H1 (cell line): ENCODE measurements around the gene FMN2. TPM values are rescaled to one million over a fixed set of nuclear protein-coding genes. Genes with fewer than 3 reads are reported as not detected.

Source experiments
- CTCF ChIA-PET: fragments of 300-600 bp; sonication (Branson Sonifier 250); formaldehyde crosslinking; loops from one replicate; lab custom pipeline; 2021; ENCODE audit not compliant: partially characterized antibody; lab: Charles Lee
- POLR2A ChIA-PET: fragments of 300-600 bp; sonication (Branson Sonifier 250); formaldehyde crosslinking; loops from one replicate; lab custom pipeline; 2021; ENCODE audit warnings: inconsistent platforms; ENCODE audit not compliant: partially characterized antibody; lab: Charles Lee
- DNase-seq, 2 experiments: peaks; one replicate each; pipeline versions ENCODE4 v3.0.0 to v3.0.0-alpha.2; 2010 to 2022; ENCODE audit warnings: low spot score in 2 of 2, low read depth in 1 of 2, mixed read lengths in 1 of 2
- FAIRE-seq: peaks from 2 replicates; lab custom pipeline; 2011; peaks lifted over from hg19 to GRCh38; lab: Jason Lieb, UNC
- H2AFZ ChIP-seq: 2 replicates; pipeline ENCODE4 v1.8.1; 2012; ENCODE audit warnings: low read length, inconsistent platforms
- H2AK5ac ChIP-seq: 2 replicates; pipeline ENCODE4 v1.6.1; 2013; ENCODE audit warnings: low read depth, low read length
- H2BK120ac ChIP-seq: replicated peaks from 2 replicates; pipeline ENCODE3; 2013; ENCODE audit warnings: low read depth, low read length, inconsistent platforms
- H2BK12ac ChIP-seq: 2 replicates; pipeline ENCODE4 v1.6.1; 2013; ENCODE audit warnings: low read depth, low read length
- H2BK15ac ChIP-seq: 2 replicates; pipeline ENCODE4 v1.6.1; 2013; ENCODE audit warnings: low read length
- H2BK20ac ChIP-seq: 2 replicates; pipeline ENCODE4 v1.6.1; 2013; ENCODE audit warnings: low read length
- H2BK5ac ChIP-seq: 2 replicates; pipeline ENCODE4 v1.6.1; 2013; ENCODE audit warnings: low read depth, low read length
- H3K14ac ChIP-seq: 2 replicates; pipeline ENCODE4 v1.6.1; 2013; ENCODE audit warnings: inconsistent platforms; ENCODE audit not compliant: insufficient read length
- H3K18ac ChIP-seq: 2 replicates; pipeline ENCODE4 v1.6.1; 2013; ENCODE audit warnings: low read length; ENCODE audit errors: extremely low read depth
- H3K23ac ChIP-seq: 2 replicates; pipeline ENCODE4 v1.6.1; 2013; ENCODE audit warnings: inconsistent platforms; ENCODE audit not compliant: insufficient read length
- H3K23me2 ChIP-seq: 2 replicates; pipeline ENCODE4 v1.6.1; 2013; ENCODE audit warnings: low read depth, low read length
- H3K27ac ChIP-seq: 2 replicates; pipeline ENCODE4 v1.6.1; 2011; ENCODE audit warnings: low read depth, low read length, inconsistent platforms
- H3K27me3 ChIP-seq, 4 experiments: replicated peaks in 1 of 4; 1 replicate in 1 of 4; 2 replicates in 3 of 4; pipeline versions ENCODE4 v1.6.1 to v1.8.1; 2011 to 2013; ENCODE audit warnings: low read length in 3 of 4, mild to moderate bottlenecking in 3 of 4, inconsistent platforms in 2 of 4, mixed read lengths in 2 of 4, moderate library complexity in 1 of 4; ENCODE audit not compliant: control insufficient read depth in 3 of 4, insufficient read depth in 3 of 4; ENCODE audit errors: extremely low read depth in 1 of 4
- H3K36me3 ChIP-seq, 4 experiments: 2 replicates each; pipeline versions ENCODE4 v1.6.1 to v1.8.1; 2011 to 2013; ENCODE audit warnings: mild to moderate bottlenecking in 4 of 4, low read length in 3 of 4, moderate library complexity in 2 of 4, control low read depth in 1 of 4, inconsistent platforms in 1 of 4; ENCODE audit not compliant: insufficient read depth in 4 of 4, control insufficient read depth in 2 of 4
- H3K4ac ChIP-seq: replicated peaks from 2 replicates; pipeline ENCODE3; 2013; ENCODE audit warnings: low read length, low read depth, mixed read lengths, inconsistent platforms; ENCODE audit not compliant: insufficient read length
- H3K4me1 ChIP-seq, 4 experiments: replicated peaks in 1 of 4; 1 replicate in 1 of 4; 2 replicates in 3 of 4; pipeline versions ENCODE4 v1.6.1 to v1.8.1; 2011 to 2013; ENCODE audit warnings: low read length in 3 of 4, inconsistent platforms in 2 of 4, mixed read lengths in 1 of 4; ENCODE audit not compliant: insufficient read depth in 4 of 4, control insufficient read depth in 3 of 4
- H3K4me2 ChIP-seq, 2 experiments: 2 replicates each; pipeline versions ENCODE4 v1.6.1 to v1.8.1; 2011 to 2013; ENCODE audit warnings: low read depth in 2 of 2, low read length in 2 of 2, control low read depth in 1 of 2, inconsistent platforms in 1 of 2, mild to moderate bottlenecking in 1 of 2; ENCODE audit not compliant: insufficient read depth in 1 of 2
- H3K4me3 ChIP-seq, 4 experiments: fragments of 200-600, 300-600 bp in 1 of 4; sonication (generic), shearing (Covaris generic), sonication (Bioruptor Twin) in 1 of 4; 2 replicates each; pipeline versions ENCODE4 v1.5.1 to v1.8.1; 2011 to 2016; ENCODE audit warnings: low read length in 4 of 4, low read depth in 3 of 4, control low read depth in 2 of 4, inconsistent platforms in 2 of 4, mild to moderate bottlenecking in 2 of 4, mixed read lengths in 1 of 4, moderate library complexity in 1 of 4; ENCODE audit not compliant: insufficient read depth in 2 of 4; ENCODE audit errors: extremely low read depth in 1 of 4
- H3K56ac ChIP-seq: replicated peaks from 2 replicates; pipeline ENCODE3; 2013; ENCODE audit warnings: low read depth, mild to moderate bottlenecking, mixed read lengths, low read length, inconsistent platforms; ENCODE audit not compliant: insufficient read length
- H3K79me1 ChIP-seq: 2 replicates; pipeline ENCODE4 v1.6.1; 2013; ENCODE audit warnings: low read depth, low read length, control low read depth
- H3K79me2 ChIP-seq, 2 experiments: 2 replicates each; pipeline versions ENCODE4 v1.6.1 to v1.8.1; 2012 to 2013; ENCODE audit warnings: low read length in 2 of 2, mild to moderate bottlenecking in 2 of 2, inconsistent platforms in 1 of 2; ENCODE audit not compliant: insufficient read depth in 2 of 2, control insufficient read depth in 1 of 2
- H3K9ac ChIP-seq, 4 experiments: replicated peaks in 1 of 4; 1 replicate in 1 of 4; 2 replicates in 3 of 4; pipeline versions ENCODE4 v1.6.1 to v1.8.1; 2011 to 2013; ENCODE audit warnings: low read depth in 3 of 4, low read length in 3 of 4, control low read depth in 2 of 4, mild to moderate bottlenecking in 2 of 4, moderate library complexity in 2 of 4, inconsistent platforms in 1 of 4; ENCODE audit errors: extremely low read depth in 1 of 4
- H3K9me3 ChIP-seq, 2 experiments: 2 replicates each; pipeline versions ENCODE4 v1.6.1 to v1.8.1; 2012 to 2013; ENCODE audit warnings: mild to moderate bottlenecking in 2 of 2, moderate library complexity in 2 of 2, control low read depth in 1 of 2, inconsistent platforms in 1 of 2, low read depth in 1 of 2, low read length in 1 of 2, mixed read lengths in 1 of 2; ENCODE audit not compliant: insufficient read depth in 2 of 2
- H4K20me1 ChIP-seq, 2 experiments: replicated peaks in 1 of 2; 2 replicates each; pipeline versions ENCODE3 to v1.8.1; 2011 to 2013; ENCODE audit warnings: inconsistent platforms in 2 of 2, low read length in 2 of 2, mild to moderate bottlenecking in 1 of 2; ENCODE audit not compliant: insufficient read depth in 2 of 2, control insufficient read depth in 1 of 2
- H4K5ac ChIP-seq: 2 replicates; pipeline ENCODE4 v1.6.1; 2013; ENCODE audit warnings: low read length, low read depth, mixed read lengths, inconsistent platforms; ENCODE audit not compliant: insufficient read length
- H4K8ac ChIP-seq: 2 replicates; pipeline ENCODE4 v1.8.0; 2013; ENCODE audit warnings: mild to moderate bottlenecking, moderate library complexity, low read length, inconsistent platforms; ENCODE audit not compliant: insufficient read depth; ENCODE audit errors: extremely low read depth
- H4K91ac ChIP-seq: replicated peaks from 2 replicates; pipeline ENCODE3; 2013; ENCODE audit warnings: low read length, mixed read lengths, inconsistent platforms; ENCODE audit not compliant: insufficient read length
- CHD2 ChIP-seq: IDR thresholded peaks from 2 replicates; pipeline ENCODE4 v1.6.1; 2012; ENCODE audit warnings: low read length, improper control_type of control experiment
- WGBS, 2 experiments: shearing (Covaris generic) in 1 of 2; methylation state at CpG; one replicate each; pipeline versions ENCODE4 v1.1.6 to v1.1.7; 2013 to 2015; ENCODE audit warnings: low lambda C conversion rate in 2 of 2, mixed read lengths in 2 of 2, inconsistent platforms in 1 of 2, low coverage in 1 of 2, missing lambda C conversion rate in 1 of 2; ENCODE audit not compliant: insufficient replicate concordance in 2 of 2, insufficient coverage in 1 of 2, insufficient read length in 1 of 2; ENCODE audit errors: extremely low coverage in 1 of 2, missing lambda C conversion rate in 1 of 2; 5-methylcytosine and 5-hydroxymethylcytosine counted together
- polyA plus RNA-seq, 7 experiments: library from polyadenylated mRNA; depleted of rRNA in 3 of 7; stranded (reverse) in 5 of 7; unstranded in 2 of 7; fragments of >200 nt in 5 of 7; fragments of 200-250 nt in 2 of 7; gene quantifications; 1 replicate in 5 of 7; 2 replicates in 1 of 7; 4 replicates in 1 of 7; pipeline versions ENCODE4 v1.2.1 to v1.2.3, GENCODE V29; 2011 to 2013; ENCODE audit warnings: missing spikeins in 2 of 7, mixed read lengths in 2 of 7
- total RNA-seq: library from RNA; stranded (reverse); fragmentation: NEBNext Ultra II Directional; extraction: Animal tissue kit (Norgen Biotek cat#: 25700); gene quantifications from 2 replicates; pipeline ENCODE4 v1.2.1, GENCODE V29; 2021
- TF ChIP-seq, protein P1 (sequence below), 3 experiments: IDR thresholded peaks; 1 replicate in 2 of 3; 2 replicates in 1 of 3; pipeline versions ENCODE4 v1.5.1 to v1.6.1; 2011; ENCODE audit warnings: low read length in 3 of 3, mild to moderate bottlenecking in 3 of 3, inconsistent platforms in 2 of 3, low read depth in 1 of 3, moderate library complexity in 1 of 3; ENCODE audit not compliant: insufficient read depth in 1 of 3; ENCODE audit errors: control extremely low read depth in 1 of 3

FMN2 gene
- total and polyA plus RNA-seq, 2 of the 8 experiments (the other 6 are each of a cell fraction or from before 2014, with no cell fraction given): 0.83 to 2.0 TPM

GRCh38 chr1:240295811-240296210 is 204.1 kb downstream of the FMN2 start:
- no peak overlapping the region for H2BK15ac ChIP-seq
- no peaks in the 10 kb centered on the region for H3K79me2 ChIP-seq
- no peak overlapping the region for H4K91ac ChIP-seq
- WGBS, 2 experiments: 77% methylated on average over 2 of the region's 2 CpGs; no CpG with 5 or more reads in 1 of the 2 experiments
- H3K9me3 ChIP-seq: no peaks in the 10 kb centered on the region
- H3K4me3 ChIP-seq: no peak overlapping the region
- no peak overlapping the region for H3K4me2 ChIP-seq
- H3K4ac ChIP-seq: no peak overlapping the region
- no peak overlapping the region for H3K27ac ChIP-seq
- H3K79me1 ChIP-seq: no peaks in the 10 kb centered on the region
- no peaks in the 10 kb centered on the region for H4K20me1 ChIP-seq
- no peak for FAIRE-seq
- no peak overlapping the region for H3K23ac ChIP-seq
- no peaks in the 10 kb centered on the region for H3K36me3 ChIP-seq
- H3K4me1 ChIP-seq: no peaks in the 10 kb centered on the region
- no peak overlapping the region for H4K5ac ChIP-seq
- no peak for TF ChIP-seq CHD2
- TF ChIP-seq, protein P1, sequence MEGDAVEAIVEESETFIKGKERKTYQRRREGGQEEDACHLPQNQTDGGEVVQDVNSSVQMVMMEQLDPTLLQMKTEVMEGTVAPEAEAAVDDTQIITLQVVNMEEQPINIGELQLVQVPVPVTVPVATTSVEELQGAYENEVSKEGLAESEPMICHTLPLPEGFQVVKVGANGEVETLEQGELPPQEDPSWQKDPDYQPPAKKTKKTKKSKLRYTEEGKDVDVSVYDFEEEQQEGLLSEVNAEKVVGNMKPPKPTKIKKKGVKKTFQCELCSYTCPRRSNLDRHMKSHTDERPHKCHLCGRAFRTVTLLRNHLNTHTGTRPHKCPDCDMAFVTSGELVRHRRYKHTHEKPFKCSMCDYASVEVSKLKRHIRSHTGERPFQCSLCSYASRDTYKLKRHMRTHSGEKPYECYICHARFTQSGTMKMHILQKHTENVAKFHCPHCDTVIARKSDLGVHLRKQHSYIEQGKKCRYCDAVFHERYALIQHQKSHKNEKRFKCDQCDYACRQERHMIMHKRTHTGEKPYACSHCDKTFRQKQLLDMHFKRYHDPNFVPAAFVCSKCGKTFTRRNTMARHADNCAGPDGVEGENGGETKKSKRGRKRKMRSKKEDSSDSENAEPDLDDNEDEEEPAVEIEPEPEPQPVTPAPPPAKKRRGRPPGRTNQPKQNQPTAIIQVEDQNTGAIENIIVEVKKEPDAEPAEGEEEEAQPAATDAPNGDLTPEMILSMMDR (IDR thresholded peaks at IDR 0.05; ENCODE audit: control extremely low read depth in 1 of 3, insufficient read depth in 1 of 3, low read depth in 1 of 3, low read length in 3 of 3): no peak
- TF ChIP-seq, all 59 proteins: peak for 0
- Histone ChIP-seq H3K27me3 (no peaks in the 10 kb centered on the region), H2BK12ac (no peak overlapping the region), H4K8ac (no peak overlapping the region), H2BK120ac (no peak overlapping the region), H2BK20ac (no peak overlapping the region), H3K14ac (no peak overlapping the region), H2AK5ac (no peak overlapping the region), H2BK5ac (no peak overlapping the region), H2AFZ (no peak overlapping the region), H3K9ac (no peak overlapping the region), H3K56ac (no peak overlapping the region), H3K18ac (no peak overlapping the region), H3K23me2 (no peaks in the 10 kb centered on the region)
- no peak for DNase-seq
- CTCF ChIA-PET: interaction anchor here (0.6 to 1.2 kb wide), 4 partner anchors 19 to 1108 kb away, joined by 3 to 4 read pairs (median 3); no protein-coding TSS in a partner anchor
- POLR2A ChIA-PET: no interaction called here
